HG03095 (cell line): ENCODE results near the gene TRIM63.
"Not testable (repeated sequence)": the region's sequence is repeated elsewhere in the genome, so short reads cannot be mapped to it uniquely, and the experiment has no call there.

Experiments used
- ATAC-seq: cut with Tn5 transposase; IDR thresholded peaks from one replicate; pipeline ENCODE4 v1.9.1; 2021; ENCODE audit warnings: moderate library complexity; ENCODE audit not compliant: unreplicated experiment

TRIM63 gene

DNA sequence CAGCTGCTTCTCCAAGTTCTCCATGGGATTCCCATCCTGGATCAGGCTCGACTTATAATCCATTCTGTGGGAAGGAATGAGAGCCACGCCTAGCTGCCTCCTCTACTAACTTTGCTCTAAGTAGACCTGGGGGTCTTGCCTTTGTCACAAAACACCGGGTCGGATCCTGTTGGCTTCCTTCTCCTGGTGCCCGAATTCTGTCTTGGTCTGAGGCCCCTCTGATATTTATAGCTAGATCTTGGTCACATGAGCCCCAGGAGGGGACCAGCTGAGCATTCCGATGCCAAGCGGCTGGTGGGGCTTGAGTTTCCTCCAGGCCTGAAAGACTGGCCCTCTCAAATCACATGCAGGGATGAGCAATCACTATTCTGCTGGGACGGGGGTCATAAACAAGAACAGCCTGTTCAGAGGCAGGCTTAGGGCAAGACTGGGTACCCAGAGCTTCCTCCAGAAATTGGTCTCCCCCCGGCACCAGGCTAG is at the start of gene TRIM63:
Gene TRIM63, minus strand, starts transcription at position 199 of the 480 bp plus-strand sequence. Its CDS starts 136 bp downstream, at position 63.
- no peak for ATAC-seq

DNA sequence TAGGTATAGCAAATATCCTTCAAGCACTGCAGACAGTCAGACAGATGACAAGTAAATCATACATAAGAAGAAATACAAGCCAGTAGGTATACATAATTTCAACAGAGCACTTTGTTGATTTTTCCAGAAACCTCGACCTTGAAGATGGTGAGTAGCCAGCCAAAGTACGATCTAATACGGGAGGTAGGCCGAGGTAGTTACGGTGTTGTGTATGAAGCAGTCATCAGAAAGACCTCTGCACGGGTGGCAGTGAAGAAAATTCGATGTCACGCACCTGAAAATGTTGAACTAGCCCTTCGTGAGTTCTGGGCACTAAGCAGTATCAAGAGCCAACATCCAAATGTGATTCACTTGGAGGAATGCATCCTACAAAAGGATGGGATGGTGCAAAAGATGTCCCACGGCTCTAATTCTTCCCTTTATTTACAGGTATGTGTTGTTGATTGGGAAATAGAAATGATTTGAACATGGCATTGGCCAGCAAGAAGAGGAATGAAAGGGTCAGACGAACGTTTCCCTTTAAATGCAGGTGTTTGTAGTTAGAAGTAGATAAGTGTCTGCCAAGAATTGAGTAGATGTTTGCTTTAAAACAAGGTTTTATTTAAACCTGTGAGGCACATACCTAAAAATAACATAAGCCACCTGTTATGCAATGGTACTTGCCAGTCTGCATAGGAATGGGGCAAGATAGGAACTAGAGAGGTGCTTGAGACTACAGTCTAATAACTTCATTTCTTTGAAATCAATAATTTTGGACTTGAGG is 46.9 kb upstream of the TRIM63 start:
- ATAC-seq: no peak

DNA sequence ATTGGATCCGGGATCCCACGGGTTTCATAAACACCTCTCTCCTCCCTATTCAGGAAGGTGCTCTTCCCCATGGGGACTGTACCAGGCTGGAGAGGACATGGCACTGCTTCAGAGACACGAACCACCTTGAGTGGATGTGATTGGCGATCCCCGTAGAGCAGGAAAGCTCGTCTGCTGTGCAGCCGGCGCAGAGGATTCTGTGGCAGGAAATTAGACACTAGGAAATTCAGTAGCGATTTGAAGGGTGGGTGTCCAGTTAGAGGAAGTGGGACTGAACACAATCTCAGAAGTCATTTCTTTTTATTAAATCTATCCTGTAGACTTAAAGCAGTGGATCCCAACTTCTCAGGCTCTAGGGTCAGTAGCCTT is 45.0 kb upstream of the TRIM63 start:
- no peak for ATAC-seq

DNA sequence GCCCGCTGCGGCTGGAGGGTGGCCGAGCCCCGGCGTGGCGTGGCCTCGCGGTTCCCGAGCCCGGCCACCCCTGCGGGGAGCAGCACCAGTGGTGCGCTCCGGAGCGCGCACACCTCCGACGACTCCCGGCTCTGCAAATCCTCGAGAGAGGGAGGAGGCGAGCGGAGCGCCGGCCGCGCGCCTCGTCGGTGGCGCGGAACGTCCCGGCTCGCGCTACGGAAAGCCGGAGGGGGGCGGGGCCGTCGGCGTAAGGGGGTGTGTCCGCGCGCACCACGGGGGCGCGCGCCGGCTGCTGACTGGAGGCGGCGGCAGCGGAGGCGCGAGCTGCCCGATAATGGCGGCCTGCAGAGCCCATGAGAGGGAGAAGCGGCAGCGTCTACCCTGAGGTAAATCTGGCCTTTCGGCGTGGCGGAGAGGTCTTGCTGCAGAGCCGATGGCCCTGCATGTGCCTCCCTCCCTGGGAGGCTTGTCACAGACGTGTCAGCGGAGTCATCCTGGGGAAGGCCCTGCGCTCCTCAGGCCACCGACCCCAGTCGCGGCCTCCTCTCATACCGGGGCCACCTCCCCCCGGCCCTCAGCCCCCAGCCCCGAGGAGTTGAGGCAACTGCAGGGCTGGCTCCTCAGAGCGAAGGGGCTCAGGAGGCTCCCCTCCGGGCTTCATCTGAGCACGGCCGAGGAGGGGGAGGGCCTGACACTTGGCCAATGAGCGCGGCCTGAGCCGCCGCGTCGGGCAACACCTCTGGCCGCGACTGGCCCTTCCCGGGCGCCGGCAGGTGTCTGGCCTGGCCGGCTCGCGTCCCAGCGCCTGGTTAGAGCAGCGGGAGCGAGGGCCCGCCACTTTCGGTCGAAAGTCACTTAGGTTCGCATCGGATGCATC is 44.3 kb upstream of the TRIM63 start, which contains the start of gene PDIK1L:
Gene PDIK1L, plus strand, starts transcription at position 295 of the 877 bp plus-strand sequence. CDS start 2,485 bp downstream, outside the sequence.
- peak; percentile 63 for ATAC-seq

DNA sequence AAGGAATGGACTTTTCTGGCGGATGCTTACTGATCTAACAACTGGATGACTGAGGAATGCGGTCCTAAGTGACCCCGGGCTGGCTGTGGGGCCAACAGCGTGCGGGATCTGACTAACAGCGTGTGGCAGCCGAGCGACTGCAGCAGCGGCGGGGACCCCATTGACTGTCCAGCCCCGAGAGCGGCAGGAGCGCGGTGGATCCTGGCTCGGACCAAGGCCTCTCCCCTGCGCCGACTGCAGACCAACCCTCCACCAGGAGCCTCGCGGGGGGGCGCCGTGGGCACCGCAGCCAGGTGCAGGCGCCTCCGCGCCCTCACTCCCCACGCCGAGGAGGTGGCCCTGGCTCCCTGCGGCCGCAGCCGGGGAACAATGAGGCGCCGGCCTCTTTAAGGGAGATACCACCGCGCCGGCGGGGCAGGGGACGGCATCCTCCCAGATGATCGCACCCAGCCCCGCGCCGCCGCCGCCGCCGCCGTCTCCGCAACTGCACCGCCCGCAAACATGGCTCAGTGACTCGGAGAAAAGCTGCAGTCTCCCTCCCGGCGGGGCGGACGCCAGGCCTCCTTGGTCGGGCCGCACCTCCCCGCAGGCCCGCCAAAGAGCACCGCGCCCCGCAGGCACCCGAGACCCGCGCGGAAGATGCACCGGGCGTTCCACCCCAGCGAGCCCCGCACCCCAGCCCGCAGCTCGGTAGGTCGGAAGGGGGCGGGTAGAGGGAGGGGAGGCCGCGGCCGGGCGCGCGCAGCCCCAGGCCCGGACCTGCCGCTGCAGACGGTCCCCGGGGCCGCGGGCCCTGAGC is 43.5 kb upstream of the TRIM63 start:
- peak; percentile 36 for ATAC-seq

DNA sequence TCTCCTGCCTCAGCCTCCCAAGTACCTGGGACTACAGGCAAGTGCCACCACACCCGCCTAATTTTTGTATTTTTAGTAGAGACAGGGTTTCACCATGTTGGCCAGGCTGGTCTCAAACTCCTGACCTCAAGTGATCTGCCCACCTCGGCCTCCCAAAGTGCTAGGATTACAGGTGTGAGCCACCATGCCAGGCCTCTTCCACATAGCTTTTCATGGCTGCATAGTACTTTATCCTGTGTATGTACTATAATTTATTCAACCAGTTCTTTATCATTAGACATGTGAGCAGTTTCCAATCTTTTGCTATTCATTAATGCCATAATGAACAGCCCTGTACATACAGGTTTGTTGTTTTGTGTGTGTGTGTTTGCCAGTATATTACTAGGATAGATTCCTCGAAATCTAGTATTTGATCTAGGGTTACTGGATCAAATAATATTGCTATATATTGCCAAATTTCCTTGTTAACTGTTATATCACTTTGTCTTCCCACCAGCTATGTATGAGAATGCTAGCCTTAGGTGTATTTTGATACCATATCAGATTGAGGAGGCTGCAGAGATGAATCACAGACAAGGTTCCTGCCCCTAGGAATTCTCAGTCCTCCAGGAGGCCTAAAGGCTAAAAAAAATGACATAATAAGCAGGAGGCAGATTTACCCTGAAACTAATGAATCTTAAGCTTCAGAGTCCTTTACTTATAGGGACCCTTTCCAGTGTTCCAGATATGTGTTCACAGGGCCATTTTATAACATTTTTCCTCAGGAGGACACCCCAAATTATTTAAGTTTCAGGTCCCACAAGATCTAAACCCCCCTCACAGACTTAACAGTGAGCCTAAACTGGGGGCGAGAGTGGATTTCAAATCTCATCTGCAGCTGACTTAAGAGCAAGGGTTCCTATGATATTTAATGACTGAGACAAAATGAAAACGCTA is 42.1 kb upstream of the TRIM63 start:
- ATAC-seq: no peak

DNA sequence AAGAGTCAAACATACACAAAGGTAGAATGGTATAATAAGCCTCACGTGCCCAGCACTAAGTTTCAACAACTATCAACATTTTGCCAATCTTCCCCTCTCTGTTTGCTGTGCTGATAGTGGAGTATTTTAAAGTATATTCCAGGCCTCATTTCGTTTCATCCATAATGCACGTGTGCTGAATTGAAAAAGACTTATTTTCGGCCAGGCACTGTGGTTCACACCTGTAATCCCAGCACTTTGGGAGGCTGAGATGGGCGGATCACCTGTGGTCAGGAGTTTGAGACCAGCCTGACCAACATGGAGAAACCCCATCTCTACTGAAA is 37.8 kb upstream of the TRIM63 start:
- ATAC-seq: not testable (repeated sequence)

DNA sequence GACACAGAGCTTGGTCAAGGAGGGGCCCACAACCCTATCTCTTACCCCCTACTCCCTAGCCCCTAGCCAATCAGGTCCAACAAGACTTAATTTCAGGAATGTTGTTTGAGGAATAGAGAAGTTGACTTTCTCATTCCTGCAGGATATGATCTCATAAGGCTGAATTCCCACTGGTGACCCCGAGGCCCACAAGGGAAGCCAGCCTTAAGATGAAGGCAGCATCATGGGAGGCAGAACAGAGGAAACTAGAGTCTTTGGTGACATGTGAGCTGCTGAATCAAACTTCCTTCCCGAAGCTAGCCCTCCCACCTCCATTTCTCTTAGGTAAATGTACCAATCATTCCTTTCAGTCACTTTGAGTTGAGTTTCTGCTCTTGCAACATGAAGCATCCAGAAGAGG is 35.1 kb upstream of the TRIM63 start:
- ATAC-seq: no peak

DNA sequence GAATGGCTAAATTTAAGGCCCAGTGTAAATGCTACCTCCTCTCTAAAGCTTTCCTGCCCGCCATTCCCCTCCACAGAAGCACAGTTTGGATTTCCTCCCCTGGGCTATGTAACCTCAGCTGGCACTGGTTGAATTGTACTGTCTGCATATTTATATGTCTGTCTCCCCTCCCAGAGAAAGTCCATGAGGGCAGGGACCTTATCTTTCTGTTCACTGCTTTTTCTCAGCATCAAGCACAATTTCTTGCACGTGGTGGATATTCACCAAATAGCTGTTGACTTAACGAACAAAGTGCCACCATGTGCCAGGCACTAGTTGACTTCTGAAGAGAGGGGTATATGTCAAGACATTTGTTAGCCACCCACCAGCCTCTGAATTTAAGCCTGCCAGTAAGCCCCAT is 34.7 kb upstream of the TRIM63 start:
- no peak for ATAC-seq

DNA sequence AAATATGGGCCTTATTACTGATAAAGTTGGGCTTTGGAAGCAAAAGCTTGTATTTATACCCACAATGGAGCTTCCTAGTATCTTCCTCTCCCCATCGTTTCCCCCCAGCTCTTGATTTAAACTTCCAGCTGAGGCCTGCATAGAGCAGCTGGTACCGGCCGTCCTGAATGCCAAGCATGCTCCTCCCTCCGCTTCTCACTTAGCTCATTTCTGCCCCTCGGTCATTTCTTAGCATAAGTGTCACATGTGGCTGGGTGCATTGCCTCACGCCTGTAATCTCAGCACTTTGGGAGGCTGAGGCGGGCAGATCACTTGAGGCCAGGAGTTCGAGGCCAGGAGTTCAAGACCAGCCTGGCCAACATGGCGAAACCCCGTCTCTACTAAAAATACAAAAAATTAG is 32.8 kb upstream of the TRIM63 start:
- ATAC-seq: not testable (repeated sequence)

DNA sequence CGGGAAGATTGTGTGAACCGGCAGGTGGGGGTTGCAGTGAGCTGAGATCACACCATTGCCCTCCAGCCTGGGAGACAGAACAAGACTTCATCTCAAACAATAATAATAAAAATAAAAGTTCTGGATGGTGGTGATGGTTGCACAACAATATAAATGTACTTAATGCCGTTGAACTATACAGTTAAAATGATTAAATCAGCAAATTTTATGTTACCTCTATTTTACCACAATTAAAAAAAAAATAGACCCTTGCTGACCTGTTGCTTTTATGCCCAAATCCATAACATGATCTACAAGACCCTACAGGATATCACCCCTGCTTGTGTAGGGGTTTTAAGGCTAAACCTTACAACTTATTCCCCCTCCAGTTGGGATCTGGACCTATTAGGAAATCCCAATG is 32.4 kb upstream of the TRIM63 start:
- ATAC-seq: no peak

DNA sequence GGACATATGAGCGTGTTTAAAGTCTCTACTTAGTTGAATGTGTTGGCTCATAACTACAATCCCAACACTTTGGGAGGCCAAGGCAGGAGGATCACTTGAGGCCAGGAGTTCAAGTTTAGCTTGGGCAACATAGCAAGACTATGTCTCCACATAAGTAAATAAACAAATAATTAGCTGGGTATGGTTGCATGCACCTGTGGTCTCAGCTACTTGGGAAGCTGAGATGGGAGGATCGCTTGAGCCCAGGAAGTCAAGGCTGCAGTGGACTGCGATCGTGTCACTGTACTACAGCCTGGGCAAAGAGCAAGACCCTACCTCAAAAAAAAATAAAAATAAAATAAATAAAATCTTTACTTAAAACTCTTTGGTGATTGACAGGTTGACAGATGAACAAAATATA is 31.2 kb upstream of the TRIM63 start:
- ATAC-seq: no peak

DNA sequence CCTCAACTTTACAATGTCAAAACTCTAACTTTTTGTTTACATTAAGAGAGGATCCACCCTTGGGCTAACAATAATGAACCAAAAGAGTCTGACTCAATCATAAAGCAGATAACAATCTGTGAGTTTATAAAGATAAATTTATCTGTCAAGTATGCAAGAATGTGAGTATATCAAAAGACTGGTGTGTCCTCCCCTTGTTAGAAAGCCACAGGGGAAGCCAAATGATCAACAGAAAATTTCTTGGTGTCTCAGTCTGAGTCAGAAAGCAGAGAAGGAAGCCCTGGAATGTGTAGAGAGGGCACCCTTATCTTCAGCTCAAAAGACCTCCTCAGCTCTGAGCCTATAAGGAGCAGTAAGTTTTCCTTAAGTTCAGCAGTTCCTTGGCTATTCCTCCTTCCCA is 30.3 kb upstream of the TRIM63 start:
- ATAC-seq: no peak

DNA sequence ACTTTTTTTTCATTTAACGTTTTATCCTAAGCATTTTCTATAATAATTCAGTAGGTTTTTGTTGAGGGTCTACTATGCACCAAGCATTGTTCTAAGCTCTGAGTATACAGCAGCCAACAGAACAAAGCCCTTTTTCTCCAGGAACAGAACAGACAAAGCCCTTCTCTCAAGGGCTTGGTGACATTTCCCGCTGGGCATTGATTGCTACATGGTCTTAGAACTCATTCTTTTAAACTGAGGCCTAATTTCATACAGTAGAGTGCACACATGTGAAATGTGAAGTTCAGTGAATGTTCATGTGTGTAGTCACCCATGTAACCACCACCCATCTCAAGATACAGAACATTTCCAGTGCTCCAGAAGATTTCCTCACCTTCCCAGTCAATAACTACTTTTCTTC is 29.0 kb upstream of the TRIM63 start:
- ATAC-seq: no peak

DNA sequence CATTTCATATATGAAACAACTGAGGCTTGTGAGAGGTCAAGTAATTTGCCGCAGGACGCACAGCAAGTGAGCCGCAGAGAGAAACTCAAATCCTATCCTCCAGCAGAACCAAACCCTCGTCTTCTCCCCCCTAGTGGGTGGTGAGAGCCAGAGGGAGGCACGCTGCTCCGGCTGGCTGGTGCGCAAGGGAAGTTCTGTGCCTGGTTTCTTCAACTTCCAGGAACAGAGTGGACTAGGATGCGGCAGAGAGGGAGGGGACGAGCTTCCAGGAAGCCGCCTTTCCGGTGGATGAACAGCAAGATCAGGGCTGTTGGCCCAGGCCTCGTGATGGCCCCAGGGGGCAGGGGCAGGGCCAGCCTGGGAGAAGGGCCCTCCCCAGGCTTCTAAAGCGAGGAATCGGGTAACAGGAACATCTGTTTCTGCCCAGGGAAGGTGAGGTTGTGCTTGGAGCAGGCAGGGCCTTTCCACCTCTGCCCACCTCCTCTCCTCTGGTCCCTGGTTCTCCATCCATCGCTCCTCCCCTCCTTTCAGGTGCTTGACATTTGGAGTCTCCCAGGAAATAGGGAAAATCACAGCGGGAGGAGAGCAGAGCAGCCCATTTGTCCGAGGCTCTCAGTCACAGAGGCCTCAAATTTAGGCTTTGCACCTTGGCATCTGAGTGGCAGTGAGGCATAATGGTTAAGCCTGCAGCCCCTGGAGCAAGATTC is 27.4 kb upstream of the TRIM63 start:
- ATAC-seq: no peak

DNA sequence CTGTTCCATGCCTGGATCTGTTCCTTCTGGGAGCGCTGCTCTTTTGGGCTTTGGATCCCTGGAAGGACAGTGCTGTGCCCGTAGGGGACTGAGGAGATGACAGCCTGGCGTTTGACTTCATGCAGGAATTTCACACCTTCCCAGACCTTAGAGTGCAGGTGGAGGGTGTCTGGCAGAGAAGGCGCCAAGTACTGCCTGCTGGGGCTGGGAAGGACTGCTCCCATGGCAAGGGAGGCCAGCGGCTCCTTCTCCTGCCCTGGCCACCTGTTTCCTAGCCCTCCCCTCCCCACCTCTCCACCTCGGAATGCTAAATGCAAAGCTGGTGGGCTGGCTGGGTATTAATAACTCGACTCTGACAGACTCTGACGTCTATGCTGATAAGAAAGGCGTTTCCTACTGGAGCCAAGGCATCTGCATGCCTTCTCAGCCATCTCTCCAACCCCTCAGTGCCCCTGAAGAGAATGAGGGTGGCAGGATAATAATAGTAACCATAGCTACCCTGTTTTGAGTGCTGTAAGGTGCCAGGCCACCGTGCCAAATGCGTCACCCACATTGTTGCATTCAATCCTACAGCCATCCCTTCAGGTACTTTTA is 26.7 kb upstream of the TRIM63 start:
- ATAC-seq: no peak

DNA sequence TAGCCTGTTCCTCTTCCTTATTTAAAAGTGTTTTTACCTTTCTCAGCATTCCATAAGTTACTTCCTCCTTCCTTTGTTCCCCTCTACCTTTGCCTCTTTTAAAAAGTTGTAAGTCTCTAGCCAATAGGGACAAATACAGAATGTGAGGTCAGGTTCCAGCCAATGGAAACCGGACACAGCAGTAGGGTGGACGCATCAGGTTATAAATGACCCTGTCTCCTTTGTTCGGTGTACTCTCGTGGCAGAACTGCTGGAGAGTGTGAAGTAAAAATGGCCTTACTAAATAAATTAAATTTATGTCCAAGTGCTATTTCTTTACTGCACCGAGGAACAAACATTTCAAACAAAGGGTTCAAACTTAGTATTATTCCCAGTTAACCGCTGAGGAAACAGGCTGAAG is 26.1 kb upstream of the TRIM63 start:
- not testable (repeated sequence) for ATAC-seq

DNA sequence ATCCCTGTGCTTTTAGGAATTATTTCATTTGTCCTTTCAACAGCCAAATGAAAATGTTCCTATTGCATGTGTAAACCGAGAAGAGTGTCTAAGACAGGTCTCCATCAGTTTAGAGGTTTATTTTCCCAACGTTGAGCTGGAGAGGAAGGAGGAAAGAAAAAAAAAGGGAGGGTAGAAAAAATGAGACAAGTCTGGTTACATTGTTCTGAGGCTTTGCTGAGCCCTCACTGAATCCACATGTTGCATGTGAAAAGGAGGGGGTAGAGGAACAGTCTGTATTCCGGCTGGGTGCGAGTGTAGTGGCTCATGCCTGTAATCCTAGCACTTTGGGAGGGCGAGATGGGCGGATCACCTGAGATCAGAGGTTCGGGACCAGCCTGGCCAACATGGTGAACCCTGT is 25.0 kb upstream of the TRIM63 start:
- ATAC-seq: no peak

DNA sequence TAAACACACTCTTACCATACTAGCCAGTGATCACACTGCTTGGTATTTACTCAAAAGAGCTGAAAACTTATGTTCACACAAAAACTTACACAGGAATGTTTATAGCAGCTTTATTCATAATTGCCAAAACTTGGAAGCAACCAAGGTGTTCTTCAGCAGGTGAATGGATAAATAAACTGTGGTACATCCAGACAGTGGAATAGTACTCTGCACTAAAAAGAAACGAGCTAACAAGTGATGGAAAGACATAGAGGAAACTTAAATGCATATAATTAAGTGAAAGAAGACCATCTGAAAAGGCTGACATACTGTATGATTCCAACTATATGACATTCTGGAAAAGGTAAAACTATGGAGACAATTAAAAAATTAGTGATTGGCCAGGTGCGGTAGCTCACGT is 23.5 kb upstream of the TRIM63 start:
- ATAC-seq: no peak
